HUES64 (cell line): ENCODE data around the gene BTBD19.
"Not testable (repeated sequence)": the region's sequence is repeated elsewhere in the genome, so short reads cannot be mapped to it uniquely, and the experiment has no call there.

Source experiments
- H3K27ac ChIP-seq: 2 replicates; pipeline ENCODE4 v1.7.0; 2013; ENCODE audit warnings: low read depth, low read length, inconsistent platforms
- H3K27me3 ChIP-seq: 2 replicates; pipeline ENCODE4 v1.6.1; 2013; ENCODE audit warnings: mild to moderate bottlenecking, low read length; ENCODE audit not compliant: insufficient read depth
- H3K36me3 ChIP-seq: 2 replicates; pipeline ENCODE4 v1.6.1; 2013; ENCODE audit warnings: mild to moderate bottlenecking, low read length; ENCODE audit not compliant: insufficient read depth
- H3K4me1 ChIP-seq: 2 replicates; pipeline ENCODE4 v1.6.1; 2013; ENCODE audit warnings: mild to moderate bottlenecking, low read length, moderate library complexity; ENCODE audit not compliant: insufficient read depth
- H3K4me3 ChIP-seq: 2 replicates; pipeline ENCODE4 v1.5.1; 2013; ENCODE audit warnings: mild to moderate bottlenecking, low read length, moderate library complexity
- H3K9ac ChIP-seq: 2 replicates; pipeline ENCODE4 v1.6.1; 2013; ENCODE audit warnings: mild to moderate bottlenecking, low read depth, low read length
- H3K9me3 ChIP-seq: 2 replicates; pipeline ENCODE4 v1.6.1; 2013; ENCODE audit warnings: low read depth, low read length; ENCODE audit not compliant: insufficient read depth
- WGBS: fragments of 150-250, 120-280 bp; methylation state at CpG from one replicate; pipeline ENCODE4 v1.1.7; 2013; ENCODE audit warnings: missing lambda C conversion rate; 5-methylcytosine and 5-hydroxymethylcytosine counted together

The BTBD19 gene

GRCh38 chr1:44835738-44836675 is 27.7 kb downstream of the BTBD19 start:
- Histone ChIP-seq H3K4me1 (peaks cover 11% of the 10 kb centered on the region; the same call in 1 of the 2 replicates), H3K36me3 (no peaks in the 10 kb centered on the region), H3K9ac (no peak overlapping the region), H3K4me3 (no peak overlapping the region), H3K9me3 (no peaks in the 10 kb centered on the region), H3K27me3 (no peaks in the 10 kb centered on the region; the same call in 1 of the 2 replicates), H3K27ac (no peak overlapping the region)
- WGBS, result 74% methylated on average over 23 of the region's 23 CpGs

GRCh38 chr1:44838294-44838693 is 30.0 kb downstream of the BTBD19 start:
- not testable (repeated sequence) for H3K4me3 ChIP-seq, H3K9me3 ChIP-seq, H3K4me1 ChIP-seq, H3K27ac ChIP-seq, H3K9ac ChIP-seq, H3K36me3 ChIP-seq
- 95% methylated on average over 11 of the region's 11 CpGs for WGBS
- H3K27me3 ChIP-seq, result peaks cover 19% of the 10 kb centered on the region

- H3K9ac ChIP-seq, result no peak overlapping the region
- H3K27ac ChIP-seq, result no peak overlapping the region
- peaks cover 19% of the 10 kb centered on the region for H3K27me3 ChIP-seq
- H3K9me3 ChIP-seq, result no peaks in the 10 kb centered on the region
- 82% methylated on average over 4 of the region's 4 CpGs for WGBS
- no peaks in the 10 kb centered on the region for H3K4me1 ChIP-seq
- no peaks in the 10 kb centered on the region for H3K36me3 ChIP-seq
- H3K4me3 ChIP-seq, result no peak overlapping the region
Measured at GRCh38 chr1:44839576-44839975, 31.3 kb downstream of the BTBD19 start.

GRCh38 chr1:44842486-44842861 is 34.2 kb downstream of the BTBD19 start:
- peaks cover 19% of the 10 kb centered on the region for H3K27me3 ChIP-seq
- no peaks in the 10 kb centered on the region for H3K4me1 ChIP-seq
- H3K9me3 ChIP-seq, result no peaks in the 10 kb centered on the region
- H3K4me3 ChIP-seq, result peak overlapping the region; percentile 69
- H3K9ac ChIP-seq, result peak overlapping the region; percentile 54; the same call in 1 of the 2 replicates
- 54% methylated on average over 16 of the region's 16 CpGs for WGBS
- no peak overlapping the region for H3K27ac ChIP-seq
- H3K36me3 ChIP-seq, result no peaks in the 10 kb centered on the region

- H3K27me3 ChIP-seq, result peaks cover 19% of the 10 kb centered on the region
- no peaks in the 10 kb centered on the region for H3K36me3 ChIP-seq
- H3K4me3 ChIP-seq, result peak within 1 kb of the TSS; percentile 69
- no peaks in the 10 kb centered on the region for H3K4me1 ChIP-seq
- no peak within 1 kb of the TSS for H3K27ac ChIP-seq
- no peaks in the 10 kb centered on the region for H3K9me3 ChIP-seq
- WGBS, result 1% methylated on average over 72 of the region's 72 CpGs
- H3K9ac ChIP-seq, result peak within 1 kb of the TSS; percentile 54; the same call in 1 of the 2 replicates
Measured at GRCh38 chr1:44842862-44843655, 34.7 kb downstream of the BTBD19 start, which contains the start of gene PTCH2. TSS of gene PTCH2 (minus strand) at chr1:44843253. CDS start at chr1:44842932, 321 bp downstream.

GRCh38 chr1:44846985-44847384 is 38.7 kb downstream of the BTBD19 start:
- Histone ChIP-seq H3K9me3 (no peaks in the 10 kb centered on the region), H3K27me3 (peaks cover 10% of the 10 kb centered on the region), H3K9ac (no peak overlapping the region), H3K27ac (no peak overlapping the region), H3K36me3 (no peaks in the 10 kb centered on the region), H3K4me3 (no peak overlapping the region), H3K4me1 (no peaks in the 10 kb centered on the region)
- 82% methylated on average over 1 of the region's 1 CpG for WGBS

GRCh38 chr1:44847845-44848244 is 39.5 kb downstream of the BTBD19 start:
- WGBS, result 92% methylated on average over 1 of the region's 1 CpG
- Histone ChIP-seq H3K9ac (no peak overlapping the region), H3K9me3 (no peaks in the 10 kb centered on the region), H3K4me1 (no peaks in the 10 kb centered on the region), H3K36me3 (no peaks in the 10 kb centered on the region), H3K27me3 (peaks cover 2% of the 10 kb centered on the region), H3K4me3 (no peak overlapping the region), H3K27ac (no peak overlapping the region)

GRCh38 chr1:44848456-44849181 is 40.3 kb downstream of the BTBD19 start:
- Histone ChIP-seq H3K9me3 (no peaks in the 10 kb centered on the region), H3K27me3 (no peaks in the 10 kb centered on the region), H3K36me3 (no peaks in the 10 kb centered on the region), H3K27ac (no peak overlapping the region), H3K4me1 (no peaks in the 10 kb centered on the region), H3K4me3 (no peak overlapping the region), H3K9ac (no peak overlapping the region)
- 91% methylated on average over 7 of the region's 7 CpGs for WGBS

GRCh38 chr1:44849575-44850132 is 41.3 kb downstream of the BTBD19 start:
- H3K27ac ChIP-seq, result no peak overlapping the region
- H3K4me3 ChIP-seq, result no peak overlapping the region
- H3K27me3 ChIP-seq, result no peaks in the 10 kb centered on the region
- no peaks in the 10 kb centered on the region for H3K9me3 ChIP-seq
- no peak overlapping the region for H3K9ac ChIP-seq
- no peaks in the 10 kb centered on the region for H3K36me3 ChIP-seq
- no peaks in the 10 kb centered on the region for H3K4me1 ChIP-seq
- 64% methylated on average over 2 of the region's 2 CpGs for WGBS

GRCh38 chr1:44851308-44851707 is 43.0 kb downstream of the BTBD19 start:
- Histone ChIP-seq H3K27ac (no peak overlapping the region), H3K9ac (no peak overlapping the region), H3K27me3 (no peaks in the 10 kb centered on the region), H3K36me3 (0 out of 2 replicates have a peak, but pooled peaks cover 2% of the 10 kb centered on the region), H3K4me3 (no peak overlapping the region), H3K4me1 (no peaks in the 10 kb centered on the region), H3K9me3 (no peaks in the 10 kb centered on the region)
- WGBS, result 100% methylated on average over 1 of the region's 1 CpG
